Embryonic facial prominence (tissue), 1 donor: ENCODE measurements around the gene CFAP161.

ENCODE experiments used
- DNase-seq: peaks from one replicate; pipeline ENCODE4 v3.0.0-alpha.2; 2016; ENCODE audit errors: extremely low spot score

Gene CFAP161, protein sequence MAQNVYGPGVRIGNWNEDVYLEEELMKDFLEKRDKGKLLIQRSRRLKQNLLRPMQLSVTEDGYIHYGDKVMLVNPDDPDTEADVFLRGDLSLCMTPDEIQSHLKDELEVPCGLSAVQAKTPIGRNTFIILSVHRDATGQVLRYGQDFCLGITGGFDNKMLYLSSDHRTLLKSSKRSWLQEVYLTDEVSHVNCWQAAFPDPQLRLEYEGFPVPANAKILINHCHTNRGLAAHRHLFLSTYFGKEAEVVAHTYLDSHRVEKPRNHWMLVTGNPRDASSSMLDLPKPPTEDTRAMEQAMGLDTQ

DNA sequence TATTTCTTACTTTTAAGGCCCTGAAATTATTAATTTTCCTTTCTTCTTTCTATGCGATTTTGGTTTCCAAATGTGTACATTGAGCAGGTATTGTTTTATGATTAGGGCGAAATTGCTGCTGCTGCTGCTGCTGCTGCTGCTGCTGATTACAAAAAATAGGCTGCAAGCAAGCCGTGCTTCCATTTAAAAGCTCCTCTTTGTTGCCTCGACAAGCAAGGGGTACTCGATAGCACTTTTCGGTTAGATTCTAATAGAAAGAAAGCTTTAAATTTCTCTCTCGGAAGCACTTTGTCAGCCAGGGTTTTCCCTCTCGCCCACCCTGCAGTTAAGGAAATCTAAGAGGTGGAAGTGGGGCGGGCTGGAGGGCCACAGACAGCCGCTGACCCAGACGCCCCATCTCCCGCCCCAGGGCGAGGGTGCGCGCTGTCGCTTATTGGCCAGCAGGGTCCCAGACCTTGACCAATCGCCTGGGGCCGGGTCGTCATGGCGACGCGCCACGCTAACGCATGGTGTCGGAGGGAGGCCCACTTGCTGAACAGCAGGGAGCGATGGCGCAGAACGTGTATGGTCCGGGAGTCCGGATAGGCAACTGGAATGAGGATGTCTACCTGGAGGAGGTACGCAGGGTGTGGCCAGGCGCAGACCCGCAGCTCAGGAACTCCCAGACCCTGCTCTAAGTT lies at the start of gene CFAP161:
CFAP161 (plus strand) TSS at position 489 of the 680 bp plus-strand sequence; CDS start at position 549, 60 bp downstream.
- DNase-seq = peak; percentile 59

DNA sequence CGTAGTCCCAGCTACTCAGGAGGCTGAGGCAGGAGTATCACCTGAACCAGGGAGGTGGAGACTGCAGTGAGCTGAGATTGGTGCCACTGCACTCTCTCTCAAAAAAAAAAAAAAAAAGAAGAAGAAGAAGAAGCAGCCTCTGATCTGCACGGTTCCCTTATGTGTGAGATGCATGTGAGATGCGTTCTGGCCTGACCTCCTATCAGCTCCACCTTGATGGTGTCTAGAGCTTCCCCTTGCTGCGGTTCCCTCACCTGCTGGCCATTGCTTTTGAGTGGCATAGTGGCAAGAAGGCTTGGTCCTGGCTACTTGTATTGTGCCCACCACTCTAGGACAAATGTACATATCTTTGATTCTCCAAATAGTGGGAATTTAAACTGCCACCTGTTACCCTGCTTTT lies 49.4 kb upstream of the CFAP161 start:
- DNase-seq = no peak

DNA sequence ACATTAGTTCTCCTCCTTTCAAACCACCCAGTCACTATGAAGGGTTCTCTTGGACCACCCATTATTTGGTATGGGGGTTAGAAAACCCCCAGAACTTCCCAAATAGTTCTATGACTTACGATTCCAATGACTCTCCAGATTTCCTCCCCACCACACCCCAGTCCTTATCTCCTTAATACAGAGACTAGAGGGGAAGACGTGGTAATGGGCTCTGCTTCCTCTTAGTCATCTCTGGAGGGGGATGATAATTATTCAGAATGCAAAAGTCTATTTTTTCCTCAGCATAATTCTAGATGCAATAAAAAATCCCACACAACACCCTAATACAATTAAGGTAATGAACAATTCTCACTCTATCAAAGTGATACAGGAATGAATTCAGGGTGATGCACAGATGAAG lies 48.9 kb upstream of the CFAP161 start:
- DNase-seq = no peak

DNA sequence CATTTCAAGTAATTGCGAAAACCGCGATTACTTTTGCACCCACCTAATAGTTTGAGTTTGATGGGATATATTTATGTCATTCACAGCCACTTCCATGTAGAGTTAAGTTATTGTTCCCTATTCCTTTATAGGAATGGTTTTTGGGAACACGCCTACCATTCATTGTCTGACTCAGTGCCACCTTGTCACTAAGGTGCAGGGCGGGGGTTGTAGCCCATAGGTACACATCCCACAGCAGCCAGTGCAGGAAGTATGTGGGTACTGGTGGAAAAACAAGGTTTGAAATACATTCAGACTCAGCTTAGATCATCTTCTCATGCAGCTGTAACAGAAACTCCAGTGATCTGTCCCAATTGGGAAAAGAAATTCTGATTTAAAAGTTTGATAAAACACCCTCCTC lies 48.2 kb upstream of the CFAP161 start:
- no peak for DNase-seq

DNA sequence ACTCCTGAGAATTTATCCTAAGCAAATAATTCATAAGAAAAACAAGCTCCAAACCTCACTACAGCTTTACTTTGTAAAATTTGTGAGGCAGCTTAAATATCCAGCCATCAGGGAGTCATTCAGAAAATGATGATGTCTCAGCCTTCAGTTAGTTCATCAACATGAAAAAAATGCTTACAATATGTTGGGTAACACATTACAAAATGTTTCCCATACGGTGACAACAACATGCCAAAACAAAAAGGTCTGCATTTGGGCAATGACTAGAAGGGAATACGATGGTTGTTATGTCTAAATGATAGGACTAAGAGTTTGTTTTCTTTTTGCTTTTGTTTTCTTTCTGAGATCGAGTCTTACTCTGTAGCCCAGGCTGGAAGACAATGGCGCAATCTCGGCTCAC lies 47.0 kb upstream of the CFAP161 start:
- DNase-seq = no peak

DNA sequence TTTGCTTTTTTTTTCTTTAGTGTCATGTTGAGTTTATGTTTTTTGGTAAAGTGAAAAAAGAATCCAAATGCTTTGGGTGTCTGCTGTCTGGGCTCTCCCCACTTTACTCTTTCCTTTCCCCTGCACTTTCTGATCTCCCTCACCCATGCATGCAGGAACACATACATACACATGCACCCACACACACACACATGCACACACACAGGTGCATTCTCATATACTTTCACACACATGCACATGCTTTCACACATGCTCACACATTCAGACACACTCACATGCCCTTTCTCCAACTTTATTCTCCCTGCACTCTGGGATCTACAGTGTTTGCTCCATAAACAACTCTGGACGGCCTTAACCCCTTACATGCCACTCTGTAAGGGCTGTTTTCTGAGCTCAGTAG lies 46.4 kb upstream of the CFAP161 start:
- DNase-seq = no peak

DNA sequence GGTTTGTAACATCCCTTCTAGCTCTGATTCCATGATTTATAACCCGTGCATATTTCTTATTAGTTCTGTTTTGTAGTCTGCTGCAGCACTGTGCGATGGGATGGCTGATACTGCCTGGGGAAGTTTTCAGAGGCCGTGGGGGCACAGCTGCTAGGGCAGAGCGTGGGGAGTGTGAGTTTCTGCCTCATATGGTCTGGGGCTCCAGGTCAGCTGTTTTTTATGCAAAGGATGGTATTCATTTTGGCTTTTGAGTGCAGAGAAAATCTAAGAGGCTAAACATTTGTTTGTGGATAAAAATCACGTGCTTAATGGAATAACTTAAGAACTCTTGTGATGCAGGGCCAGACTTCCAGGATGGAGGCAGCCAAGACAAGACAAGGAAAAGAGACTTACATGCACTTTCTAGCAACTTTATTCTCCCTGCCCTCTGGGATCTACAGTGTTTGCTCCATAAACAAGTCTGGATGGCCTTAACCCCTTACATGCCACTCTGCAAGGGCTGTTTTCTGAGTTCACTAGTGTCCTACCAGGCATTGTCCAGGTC lies 45.5 kb upstream of the CFAP161 start:
- no peak for DNase-seq

DNA sequence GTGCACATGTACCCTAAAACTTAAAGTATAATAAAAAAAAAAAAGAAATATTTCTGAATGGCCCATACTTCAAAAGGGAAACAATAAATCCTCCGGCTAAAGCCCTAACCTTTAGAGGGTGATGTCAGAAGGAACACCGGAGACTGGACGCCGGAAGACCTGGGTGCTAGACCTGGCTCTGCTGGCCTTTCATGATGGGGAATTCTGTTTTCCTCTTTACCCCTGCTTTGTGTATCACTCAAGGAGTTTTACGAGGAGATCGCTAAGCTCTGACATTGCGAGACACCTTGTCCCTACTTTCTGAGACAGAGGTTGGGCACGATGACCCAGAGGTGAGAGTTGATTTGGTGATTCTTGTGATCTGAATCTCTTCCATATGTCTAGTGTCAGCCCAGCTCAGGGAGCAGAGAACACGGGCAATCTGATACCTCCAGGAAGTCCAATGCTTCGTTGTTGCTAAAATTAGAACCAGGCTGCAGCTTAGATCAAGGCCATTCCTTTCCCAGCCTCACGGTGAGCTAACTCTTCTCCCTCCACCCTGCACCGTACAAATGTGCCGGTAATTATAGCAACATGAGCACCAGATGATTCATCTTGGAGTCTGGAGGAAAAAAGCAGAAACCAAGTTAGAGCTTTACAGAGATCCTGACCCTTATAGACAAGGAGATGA lies 42.0 kb upstream of the CFAP161 start:
- peak; percentile 84 for DNase-seq

DNA sequence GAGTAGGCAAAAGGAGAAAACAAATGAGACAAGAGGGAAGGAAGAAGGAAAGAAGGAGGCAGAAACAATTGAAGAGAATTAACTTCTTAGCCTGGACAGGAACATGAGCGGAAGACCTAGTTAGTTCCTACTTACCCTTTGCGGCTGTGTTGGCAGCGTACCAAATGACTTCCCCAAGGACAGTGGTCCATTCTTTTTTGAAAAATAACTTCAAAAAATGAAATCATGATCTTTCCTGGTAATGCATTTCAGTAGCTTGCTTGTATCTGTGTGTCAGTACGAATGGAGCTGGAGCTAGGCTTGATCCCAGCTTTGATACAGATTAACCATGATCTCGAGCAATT lies 41.5 kb upstream of the CFAP161 start:
- no peak for DNase-seq

DNA sequence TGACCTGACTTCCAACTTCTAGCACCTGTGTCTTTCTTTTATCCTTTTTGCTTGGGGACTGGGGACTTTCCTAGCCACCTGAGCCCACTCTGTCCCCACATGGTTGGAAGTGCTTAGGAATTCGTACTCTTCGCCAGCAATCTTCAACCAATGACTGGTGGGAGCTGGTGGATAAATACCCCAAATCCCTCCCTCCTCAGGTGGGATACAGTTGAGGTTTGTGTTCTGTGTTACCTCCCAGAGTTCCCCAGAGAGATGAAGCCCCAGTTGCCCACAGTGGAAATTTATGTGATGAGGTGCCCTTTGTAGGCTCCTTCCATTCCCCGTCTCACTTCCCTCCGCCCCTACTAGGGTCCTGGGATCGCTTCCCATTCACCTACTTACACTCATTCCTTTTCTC lies 40.1 kb upstream of the CFAP161 start:
- DNase-seq = no peak

DNA sequence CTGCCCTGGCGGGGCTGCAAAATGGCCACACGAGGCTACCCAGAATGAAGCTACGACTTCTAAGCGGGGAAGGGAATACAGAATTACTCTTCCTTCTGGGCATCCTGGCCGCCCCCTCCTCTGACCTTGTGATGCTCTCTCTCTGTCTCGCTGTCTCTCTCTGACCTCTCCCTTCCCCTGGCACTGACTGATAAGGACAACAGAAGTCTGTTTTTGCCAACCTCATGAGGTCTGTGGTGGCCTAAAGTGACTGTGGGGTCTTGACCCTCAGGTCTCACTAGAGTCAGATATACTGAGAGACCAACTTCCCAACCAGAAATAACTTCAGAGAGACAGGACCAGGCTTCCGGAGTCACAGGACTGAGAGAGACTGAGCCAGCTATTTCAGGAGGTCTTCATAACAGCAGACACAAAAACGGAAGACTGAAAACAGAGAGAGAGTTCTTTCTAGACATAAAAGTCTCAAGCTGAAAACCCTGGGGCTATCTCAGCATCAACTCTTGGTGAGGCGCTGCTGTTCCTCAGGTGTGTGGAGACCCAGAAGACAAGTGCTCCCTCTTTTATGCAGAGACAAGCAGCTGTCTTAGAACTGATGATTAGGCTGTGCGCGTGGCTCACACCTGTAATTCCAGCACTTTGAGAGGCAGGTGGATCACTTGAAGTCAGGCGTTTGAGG lies 38.2 kb upstream of the CFAP161 start:
- DNase-seq = no peak

DNA sequence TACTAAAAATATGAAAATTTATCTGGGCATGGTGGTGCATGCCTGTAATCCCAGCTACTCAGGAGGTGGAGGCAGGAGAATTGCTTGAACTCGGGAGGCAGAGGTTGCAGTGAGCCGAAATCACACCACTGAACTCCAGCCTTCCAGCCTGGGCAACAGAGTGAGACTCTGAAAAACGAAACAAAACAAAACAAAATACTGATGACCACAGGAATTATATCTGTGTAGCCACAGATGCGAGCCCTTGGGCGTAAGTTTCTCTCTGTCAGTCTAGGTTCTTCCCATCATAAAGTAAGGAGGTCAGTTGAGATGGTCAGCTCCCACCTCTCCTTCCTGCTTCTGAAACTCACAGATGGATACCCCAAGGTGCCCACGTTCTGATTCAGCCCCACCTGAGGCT lies 37.7 kb upstream of the CFAP161 start:
- DNase-seq = no peak

DNA sequence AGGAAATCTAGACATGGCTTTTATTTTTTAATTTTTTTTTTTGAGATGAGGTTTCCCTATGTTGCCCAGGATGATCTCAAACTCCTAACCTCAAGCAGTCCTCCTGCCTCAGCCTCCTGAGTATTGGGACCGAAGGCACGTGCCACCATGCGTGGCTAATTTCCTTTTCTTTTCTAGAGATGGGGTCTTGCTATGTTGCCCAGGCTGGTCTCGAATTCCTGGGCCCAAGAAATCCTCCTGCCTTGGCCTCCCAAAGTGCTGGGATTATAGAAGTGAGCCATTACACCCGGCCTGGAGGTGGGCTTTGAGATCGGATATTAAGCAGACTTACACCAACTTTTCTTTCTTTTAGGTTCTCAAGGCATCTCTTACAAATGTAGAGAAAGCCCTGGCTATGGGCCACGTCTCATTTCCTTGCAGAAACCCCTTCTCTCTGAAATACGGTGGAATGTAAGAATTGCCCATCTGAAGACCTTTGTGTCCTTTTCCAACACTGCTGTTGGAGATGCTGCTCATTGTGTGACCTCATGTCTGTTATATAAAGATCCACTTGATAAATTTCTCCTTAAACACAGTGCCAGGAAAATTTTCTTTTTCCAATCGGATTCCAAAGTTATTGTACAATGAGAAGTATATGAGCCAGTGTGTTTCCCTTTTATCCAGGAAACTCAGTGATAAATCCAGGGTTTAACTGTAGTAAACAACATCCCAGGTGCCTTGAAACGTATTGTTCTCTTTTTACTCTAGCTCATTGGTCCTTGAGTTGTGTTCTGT lies 36.8 kb upstream of the CFAP161 start:
- no peak for DNase-seq

DNA sequence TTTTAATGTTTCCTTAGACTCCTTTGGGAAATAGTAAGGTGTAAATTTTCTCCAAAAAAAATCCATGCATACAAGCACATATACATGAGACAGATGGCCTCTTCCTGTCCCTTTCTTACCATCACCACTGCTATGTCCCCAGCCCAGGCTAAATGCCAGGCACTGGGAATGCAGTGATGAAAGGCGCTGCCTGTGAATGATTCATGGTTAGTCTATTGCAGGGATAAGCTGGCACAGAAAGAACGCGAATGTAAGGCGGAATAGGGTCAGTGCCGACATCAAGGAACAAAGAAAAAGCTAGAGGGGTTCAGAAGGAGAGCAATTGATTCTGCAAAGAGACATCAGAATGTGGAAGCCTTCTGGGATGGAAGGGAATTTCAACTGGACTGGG lies 36.2 kb upstream of the CFAP161 start:
- DNase-seq = no peak

DNA sequence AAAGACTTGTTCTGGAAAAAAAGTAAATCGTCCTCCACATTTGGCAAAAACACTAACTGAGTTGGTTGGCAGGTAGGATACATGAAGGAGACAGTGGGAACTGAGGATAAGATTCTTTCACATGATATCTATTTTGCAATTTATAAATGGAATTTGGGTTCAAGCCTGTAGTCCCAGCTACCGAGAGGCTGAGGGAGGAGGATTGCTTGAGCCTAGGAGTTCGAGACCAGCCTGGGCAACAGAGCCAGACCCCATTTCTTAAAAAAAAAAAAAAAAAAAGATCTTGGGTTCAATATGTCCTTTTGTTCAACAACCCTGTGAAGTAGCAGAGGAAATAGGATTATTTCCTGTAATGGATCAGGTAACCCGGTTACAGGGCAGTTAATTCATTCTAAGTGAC lies 35.7 kb upstream of the CFAP161 start:
- DNase-seq = no peak

DNA sequence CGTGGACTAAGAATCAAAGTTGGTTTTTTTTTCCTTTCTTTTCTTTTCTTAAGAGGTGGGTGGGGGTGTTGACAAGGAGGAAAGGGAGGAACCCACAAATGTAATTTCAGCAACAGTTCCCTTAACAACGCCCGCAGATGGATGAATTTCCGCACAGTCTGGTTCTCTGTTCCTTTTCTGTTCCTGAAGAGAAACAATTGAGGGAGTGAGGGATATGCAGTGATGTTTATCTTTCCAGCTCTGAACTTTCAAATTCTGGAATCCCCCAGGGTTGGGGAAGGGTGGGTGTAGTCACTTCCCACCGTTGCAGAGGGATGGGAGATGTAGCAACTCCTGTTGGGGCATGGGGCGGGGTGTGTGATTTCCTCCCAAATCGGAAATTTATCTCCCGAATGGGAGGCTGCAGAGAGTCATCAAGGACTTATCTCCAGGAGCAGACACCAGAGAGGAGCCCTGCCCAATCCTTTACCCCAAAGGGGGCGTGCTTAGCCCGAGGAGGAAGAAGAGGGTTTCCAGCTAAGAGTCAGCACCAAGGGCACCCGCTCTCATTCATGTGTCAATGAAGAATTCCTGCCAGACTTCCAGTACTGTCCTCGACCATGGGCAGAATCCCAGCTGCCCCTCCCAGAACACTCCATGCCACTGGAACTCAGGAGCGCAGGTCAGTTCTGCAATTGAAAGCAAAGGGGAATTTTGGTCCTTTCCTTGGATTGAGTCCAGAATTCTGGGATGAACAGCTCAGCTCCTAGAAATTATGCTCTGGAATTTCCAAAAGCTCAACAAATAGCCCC lies 35.0 kb upstream of the CFAP161 start:
- DNase-seq = no peak

DNA sequence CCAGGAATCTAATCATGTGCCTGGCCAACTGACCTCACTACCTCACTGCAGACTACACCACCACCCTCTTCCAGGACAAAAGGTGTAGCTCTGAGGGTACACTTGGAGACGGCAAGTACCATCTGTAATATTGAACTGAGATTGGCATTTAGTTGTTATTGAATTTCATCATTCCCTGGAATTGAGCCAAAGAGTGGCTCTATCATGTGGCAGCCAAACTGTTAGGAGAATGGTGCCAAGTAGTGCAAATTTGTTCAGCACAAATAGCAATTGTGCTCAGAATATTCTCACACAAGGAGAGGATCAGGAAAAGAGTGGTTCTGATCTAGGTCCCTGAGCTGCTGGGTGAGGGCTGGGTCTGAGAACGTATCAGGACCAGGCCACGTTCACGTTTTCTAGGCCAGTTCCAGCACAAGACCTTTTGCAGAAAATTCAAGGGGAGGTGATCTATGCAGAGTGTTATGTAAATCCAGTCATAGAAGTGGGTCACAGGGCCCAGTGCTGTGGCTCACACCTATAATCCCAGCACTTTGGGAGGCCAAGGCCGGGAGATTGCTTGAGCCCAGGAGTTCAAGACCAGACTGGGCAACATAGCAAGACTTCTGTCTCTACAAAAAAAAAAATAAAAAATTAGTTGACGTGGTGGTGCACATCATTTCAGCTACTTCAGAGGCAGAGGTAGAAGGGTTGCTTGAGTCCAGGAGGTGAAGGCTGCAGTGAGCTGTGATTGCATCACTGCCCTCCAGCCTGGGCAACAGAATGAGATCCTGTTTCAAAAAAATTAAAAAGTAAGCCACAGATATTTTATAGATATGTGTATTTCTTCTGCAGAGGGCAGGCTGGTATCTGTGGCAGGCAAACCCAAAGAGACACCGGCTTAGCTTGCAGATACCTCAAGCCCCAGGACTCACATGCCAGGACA lies 31.9 kb upstream of the CFAP161 start:
- DNase-seq = no peak

DNA sequence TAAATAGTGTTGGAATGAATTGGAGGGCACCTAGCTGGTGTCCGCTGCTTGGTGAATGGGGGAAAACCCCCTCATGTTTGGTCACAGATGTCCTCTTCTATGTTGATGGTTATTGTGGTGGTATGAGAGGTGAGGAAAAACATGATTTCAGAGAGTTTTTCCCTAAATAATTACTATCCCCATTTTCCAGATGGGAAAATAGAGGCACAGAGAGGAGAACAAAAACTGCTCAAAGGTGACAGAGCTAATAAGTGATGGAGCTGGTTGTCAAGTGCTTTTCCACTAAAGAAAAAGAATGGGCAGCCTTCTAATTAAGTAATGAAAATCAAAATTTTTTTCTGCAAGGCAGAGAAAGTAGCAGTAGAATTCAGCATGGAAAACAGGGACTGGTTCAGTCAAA lies 30.2 kb upstream of the CFAP161 start:
- DNase-seq = no peak

DNA sequence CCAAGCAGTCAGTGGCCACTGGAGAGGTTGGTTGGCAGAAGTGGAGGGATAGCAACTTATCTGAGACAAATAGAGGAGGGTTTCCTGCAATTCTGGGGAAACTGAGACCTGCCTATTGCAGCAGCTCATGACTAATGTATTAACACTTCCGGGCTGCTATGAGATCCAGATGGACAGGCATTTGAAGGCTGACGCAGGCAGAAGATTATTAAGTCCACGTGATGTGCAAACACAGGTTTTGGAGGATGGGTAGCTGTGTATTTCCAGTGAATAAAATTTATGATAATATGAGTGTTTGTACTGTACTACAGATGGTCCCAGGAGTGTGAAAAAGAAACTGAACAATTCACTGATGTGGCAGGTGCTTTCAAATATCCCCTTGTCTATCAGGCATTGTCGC lies 28.5 kb upstream of the CFAP161 start:
- DNase-seq = no peak

DNA sequence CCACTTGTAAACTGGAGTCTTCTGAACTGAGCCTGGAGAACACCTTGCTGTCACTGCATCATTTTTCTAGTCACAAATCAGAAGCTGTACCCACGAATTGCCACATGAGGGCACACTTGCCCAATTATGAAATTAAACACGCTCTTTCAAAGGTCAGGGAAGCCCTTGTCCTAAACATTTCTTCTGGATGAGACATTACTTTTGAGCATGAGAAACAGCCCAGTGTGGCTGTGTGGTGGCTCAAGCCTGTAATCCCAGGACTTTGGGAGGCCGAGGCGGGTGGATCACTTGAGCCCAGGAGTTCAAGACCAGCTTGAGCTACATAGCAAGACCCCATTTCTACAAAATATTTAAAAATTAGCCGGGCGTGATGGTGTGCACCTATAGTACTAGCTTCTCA lies 27.5 kb upstream of the CFAP161 start:
- DNase-seq = peak; percentile 43
